Activated CD8-positive, alpha-beta memory T cell treated with anti-CD3 and anti-CD28 coated beads, Interleukin-2, amount 10 ng/mL, durations not matched to agents 7 days and 5 days (primary cell): ENCODE data around the gene NPY. TPM values are rescaled to one million over a fixed set of nuclear protein-coding genes. Genes with fewer than 3 reads are reported as not detected.

Experiments
- ATAC-seq: fragments of 150-1000 bp; cut with Tn5 transposase; one replicate; pipeline ENCODE4 v1.10.0; 2021; ENCODE audit warnings: moderate library complexity
- CTCF ChIA-PET: fragments of 350-600 bp; sonication (Branson Sonifier 250); formaldehyde crosslinking; loops from one replicate; lab custom pipeline; 2021; ENCODE audit warnings: antibody characterized with exemption; lab: Charles Lee
- DNase-seq: peaks from one replicate; pipeline ENCODE4 v3.0.0-alpha.2; 2020
- H3K27ac Mint-ChIP-seq: one replicate; pipeline ENCODE4 v1.8.0; 2021; ENCODE audit warnings: mild to moderate bottlenecking, mixed read lengths
- H3K27me3 Mint-ChIP-seq: one replicate; pipeline ENCODE4 v1.8.0; 2021; ENCODE audit warnings: mixed read lengths
- H3K36me3 Mint-ChIP-seq: one replicate; pipeline ENCODE4 v1.8.0; 2021; ENCODE audit warnings: mild to moderate bottlenecking, mixed read lengths
- H3K4me1 Mint-ChIP-seq: one replicate; pipeline ENCODE4 v1.8.0; 2021; ENCODE audit warnings: mixed read lengths
- H3K4me3 Mint-ChIP-seq: one replicate; pipeline ENCODE4 v1.8.0; 2021; ENCODE audit warnings: mild to moderate bottlenecking, moderate library complexity, mixed read lengths
- H3K9me3 Mint-ChIP-seq: one replicate; pipeline ENCODE4 v1.8.0; 2022; ENCODE audit warnings: low read depth, mixed read lengths
- total RNA-seq, 2 experiments: library from RNA; stranded (reverse); gene quantifications; one replicate each; pipeline ENCODE4 v1.2.3, GENCODE V29; 2021

The NPY gene
- total RNA-seq, 2 experiments from 2014 or later, result not detected

DNA sequence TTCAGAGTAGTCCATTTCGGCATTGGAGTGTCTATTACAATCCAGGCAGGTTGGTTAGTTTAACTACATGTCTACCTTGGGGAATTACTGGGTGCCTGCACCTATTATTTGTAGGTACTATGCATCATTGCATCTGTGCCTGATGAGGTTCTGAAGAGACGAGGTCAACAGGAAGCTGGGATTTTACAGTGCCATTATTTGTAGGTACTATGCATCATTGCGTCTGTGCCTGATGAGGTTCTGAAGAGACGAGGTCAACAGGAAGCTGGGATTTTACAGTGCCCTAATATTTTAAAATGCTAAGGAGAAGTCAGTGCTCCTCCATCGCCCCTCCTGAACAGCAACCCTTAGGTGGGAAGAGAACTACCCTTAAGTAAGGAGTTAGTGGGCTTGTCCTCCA lies 41.7 kb downstream of the NPY start:
- ATAC-seq, result no peak
- H3K27ac Mint-ChIP-seq, result no peak overlapping the region
- H3K9me3 Mint-ChIP-seq, result no peaks in the 10 kb centered on the region
- no peaks in the 10 kb centered on the region for H3K36me3 Mint-ChIP-seq
- H3K4me1 Mint-ChIP-seq, result no peaks in the 10 kb centered on the region
- no peak overlapping the region for H3K4me3 Mint-ChIP-seq
- CTCF ChIA-PET, result no interaction called here
- no peak for DNase-seq
- H3K27me3 Mint-ChIP-seq, result peaks cover 18% of the 10 kb centered on the region

GRCh38 chr7:24328050-24328449 lies 44.1 kb downstream of the NPY start:
- Mint-ChIP-seq H3K27ac (no peak overlapping the region), H3K4me3 (no peak overlapping the region), H3K4me1 (no peaks in the 10 kb centered on the region), H3K27me3 (peaks cover 14% of the 10 kb centered on the region), H3K9me3 (peaks cover 2% of the 10 kb centered on the region), H3K36me3 (no peaks in the 10 kb centered on the region)
- ATAC-seq, result no peak
- DNase-seq, result no peak
- CTCF ChIA-PET, result no interaction called here

DNA sequence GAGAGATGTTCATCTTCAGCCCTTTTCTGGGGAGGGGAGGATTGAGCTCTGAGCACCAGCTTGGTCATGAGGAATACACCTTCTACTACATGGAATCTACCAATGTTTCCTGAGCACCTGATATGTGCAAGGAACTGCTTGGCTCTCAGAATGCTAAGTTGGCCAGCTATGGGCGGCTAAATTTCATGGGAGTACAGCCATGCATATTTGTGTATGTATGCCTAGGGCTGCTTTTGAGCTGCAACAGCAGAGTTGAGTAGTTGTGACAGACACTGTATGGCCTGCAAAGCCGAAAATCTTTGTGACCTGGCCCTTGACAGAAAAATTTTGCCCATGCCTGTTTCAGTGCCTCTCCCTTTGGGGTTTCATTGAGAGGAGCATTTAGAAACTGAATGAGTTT lies 44.9 kb downstream of the NPY start:
- ATAC-seq (no peak), DNase-seq (no peak)
- Mint-ChIP-seq H3K27me3 (peaks cover 14% of the 10 kb centered on the region), H3K9me3 (peaks cover 2% of the 10 kb centered on the region), H3K4me1 (no peaks in the 10 kb centered on the region), H3K4me3 (no peak overlapping the region), H3K27ac (no peak overlapping the region), H3K36me3 (no peaks in the 10 kb centered on the region)
- CTCF ChIA-PET, result no interaction called here

GRCh38 chr7:24334012-24334411 lies 50.0 kb downstream of the NPY start:
- Mint-ChIP-seq H3K27me3 (peaks cover 22% of the 10 kb centered on the region), H3K27ac (no peak overlapping the region), H3K36me3 (no peaks in the 10 kb centered on the region), H3K9me3 (peaks cover 2% of the 10 kb centered on the region), H3K4me1 (no peaks in the 10 kb centered on the region), H3K4me3 (no peak overlapping the region)
- CTCF ChIA-PET, result no interaction called here
- no peak for ATAC-seq
- DNase-seq, result no peak

- no peak for DNase-seq
- Mint-ChIP-seq H3K27ac (no peak overlapping the region), H3K27me3 (peaks cover 20% of the 10 kb centered on the region), H3K36me3 (no peaks in the 10 kb centered on the region), H3K9me3 (peaks cover 2% of the 10 kb centered on the region), H3K4me1 (no peaks in the 10 kb centered on the region), H3K4me3 (no peak overlapping the region)
- CTCF ChIA-PET, result no interaction called here
- no peak for ATAC-seq
Observed at GRCh38 chr7:24334627-24335026, 50.6 kb downstream of the NPY start.

GRCh38 chr7:24336461-24336860 lies 52.5 kb downstream of the NPY start:
- Mint-ChIP-seq H3K27ac (no peak overlapping the region), H3K27me3 (peaks cover 20% of the 10 kb centered on the region), H3K4me1 (no peaks in the 10 kb centered on the region), H3K9me3 (peaks cover 2% of the 10 kb centered on the region), H3K36me3 (no peaks in the 10 kb centered on the region), H3K4me3 (no peak overlapping the region)
- ATAC-seq (no peak), DNase-seq (no peak)
- CTCF ChIA-PET, result no interaction called here

DNA sequence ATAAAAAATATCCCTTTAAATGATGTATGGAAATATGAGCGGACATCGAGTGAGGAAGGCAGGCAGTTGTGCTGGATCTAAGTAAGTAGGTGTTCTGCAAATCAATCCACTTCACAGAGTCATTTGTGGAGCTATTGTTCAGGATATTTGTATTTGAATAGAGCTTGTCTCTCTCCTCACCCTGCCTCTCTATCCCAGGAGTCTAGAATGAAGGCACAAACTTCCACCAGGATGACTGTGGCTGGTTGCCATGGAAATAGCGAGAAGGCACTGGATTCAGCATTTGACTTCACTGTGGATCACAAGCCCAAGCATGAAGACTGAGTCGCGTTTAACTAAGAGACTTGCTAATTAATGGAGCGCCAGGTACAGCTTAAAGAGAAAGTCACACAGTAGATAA lies 53.2 kb downstream of the NPY start:
- Mint-ChIP-seq H3K27ac (no peak overlapping the region), H3K4me1 (no peaks in the 10 kb centered on the region), H3K27me3 (peaks cover 20% of the 10 kb centered on the region), H3K4me3 (no peak overlapping the region), H3K9me3 (peaks cover 2% of the 10 kb centered on the region), H3K36me3 (no peaks in the 10 kb centered on the region)
- no peak for ATAC-seq
- CTCF ChIA-PET, result no interaction called here
- no peak for DNase-seq

- DNase-seq (no peak), ATAC-seq (no peak)
- Mint-ChIP-seq H3K9me3 (no peaks in the 10 kb centered on the region), H3K36me3 (no peaks in the 10 kb centered on the region), H3K27ac (no peak overlapping the region), H3K27me3 (peaks cover 9% of the 10 kb centered on the region), H3K4me1 (no peaks in the 10 kb centered on the region), H3K4me3 (no peak overlapping the region)
- CTCF ChIA-PET, result no interaction called here
Observed at GRCh38 chr7:24339575-24339974, 55.6 kb downstream of the NPY start.

DNA sequence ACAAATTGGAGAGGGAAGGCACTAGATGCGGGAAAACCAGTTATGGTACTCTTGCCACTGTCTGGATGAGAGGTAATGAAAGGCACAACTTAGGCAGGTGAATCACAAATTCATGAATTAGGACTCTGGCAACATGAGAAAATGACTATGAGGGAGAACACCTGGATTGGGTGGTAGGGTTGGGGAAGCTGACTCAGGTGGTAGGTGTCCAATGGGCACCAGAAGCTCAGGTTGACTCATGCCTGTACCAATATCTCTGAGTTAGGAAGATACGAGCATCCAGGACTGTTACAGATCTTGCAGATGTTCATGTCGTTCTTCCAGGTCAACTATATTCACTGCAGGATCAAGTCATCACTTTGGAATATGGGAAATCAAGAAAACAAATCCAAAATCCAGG lies 56.7 kb downstream of the NPY start:
- H3K27ac Mint-ChIP-seq, result no peak overlapping the region
- no peak for ATAC-seq
- no peaks in the 10 kb centered on the region for H3K9me3 Mint-ChIP-seq
- CTCF ChIA-PET, result no interaction called here
- no peaks in the 10 kb centered on the region for H3K4me1 Mint-ChIP-seq
- H3K4me3 Mint-ChIP-seq, result no peak overlapping the region
- no peak for DNase-seq
- H3K27me3 Mint-ChIP-seq, result peaks cover 9% of the 10 kb centered on the region
- H3K36me3 Mint-ChIP-seq, result no peaks in the 10 kb centered on the region
